Endodermal cell (in vitro differentiated cells): Measurements from ENCODE around the gene FKBP1A. TPM values are rescaled to one million over a fixed set of nuclear protein-coding genes. Genes with fewer than 3 reads are reported as not detected.

Experiments
- DNase-seq: peaks from one replicate; pipeline ENCODE4 v3.0.0-alpha.2; 2017
- H3K27ac ChIP-seq: 2 replicates; pipeline ENCODE4 v1.5.1; 2013; ENCODE audit warnings: mild to moderate bottlenecking, low read depth, low read length, moderate library complexity
- H3K27me3 ChIP-seq: 2 replicates; pipeline ENCODE4 v1.6.1; 2013; ENCODE audit warnings: mild to moderate bottlenecking, low read length, moderate library complexity; ENCODE audit not compliant: insufficient read depth, control insufficient read depth, poor library complexity, severe bottlenecking
- H3K36me3 ChIP-seq: 2 replicates; pipeline ENCODE4 v1.7.0; 2013; ENCODE audit warnings: mild to moderate bottlenecking, low read length, moderate library complexity; ENCODE audit not compliant: control insufficient read depth, insufficient read depth
- H3K4me1 ChIP-seq: one replicate; pipeline ENCODE4 v1.7.0; 2013; ENCODE audit warnings: low read length; ENCODE audit not compliant: control insufficient read depth, insufficient read depth
- H3K4me3 ChIP-seq: 2 replicates; pipeline ENCODE4 v1.5.1; 2013; ENCODE audit warnings: mild to moderate bottlenecking, low read length, moderate library complexity
- H3K9ac ChIP-seq: 2 replicates; pipeline ENCODE4 v1.6.1; 2013; ENCODE audit warnings: mild to moderate bottlenecking, low read length, moderate library complexity; ENCODE audit not compliant: poor library complexity, severe bottlenecking; ENCODE audit errors: extremely low read depth
- H3K9me3 ChIP-seq: 2 replicates; pipeline ENCODE4 v1.6.1; 2013; ENCODE audit warnings: mild to moderate bottlenecking, low read length, moderate library complexity; ENCODE audit not compliant: control insufficient read depth
- H3K27ac Mint-ChIP-seq: 2 replicates; pipeline ENCODE4 v1.8.0; 2020; ENCODE audit warnings: mixed read lengths
- H3K27me3 Mint-ChIP-seq: 2 replicates; pipeline ENCODE4 v1.8.0; 2021; ENCODE audit warnings: mild to moderate bottlenecking, mixed read lengths; ENCODE audit not compliant: insufficient read depth
- H3K36me3 Mint-ChIP-seq: 2 replicates; pipeline ENCODE4 v1.8.0; 2020; ENCODE audit warnings: low read depth, mixed read lengths
- H3K4me1 Mint-ChIP-seq: 2 replicates; pipeline ENCODE4 v1.8.0; 2020; ENCODE audit warnings: mixed read lengths
- H3K4me3 Mint-ChIP-seq: 2 replicates; pipeline ENCODE4 v1.8.0; 2020; ENCODE audit warnings: mild to moderate bottlenecking, moderate library complexity, mixed read lengths
- H3K9me3 Mint-ChIP-seq: 2 replicates; pipeline ENCODE4 v1.8.0; 2020; ENCODE audit warnings: mild to moderate bottlenecking, mixed read lengths
- WGBS, 2 experiments: methylation state at CpG; one replicate each; pipeline versions ENCODE4 v1.1.5 to v1.1.7; 2013; ENCODE audit warnings: missing lambda C conversion rate in 2 of 2, mixed read lengths in 1 of 2; ENCODE audit not compliant: insufficient coverage in 1 of 2, insufficient read length in 1 of 2; 5-methylcytosine and 5-hydroxymethylcytosine counted together
- total RNA-seq, 2 donors: library from RNA; stranded (reverse); fragmentation: NEBNext Ultra II Directional in 1 of 2; extraction: Animal tissue kit (Norgen Biotek cat#: 25700) in 1 of 2; gene quantifications; 2 replicates in 1 of 2; 3 replicates in 1 of 2; pipeline ENCODE4 v1.2.1, GENCODE V29; 2021
- TF ChIP-seq, protein P1 (sequence below): fragments of 200-600 bp; sonication (generic); conservative IDR thresholded peaks from 2 replicates; pipeline ENCODE4 v1.5.0; 2021; ENCODE audit warnings: antibody characterized with exemption, mild to moderate bottlenecking

Gene FKBP1A
- total RNA-seq, 2 donors from 2014 or later, result 181 to 185 TPM

DNA sequence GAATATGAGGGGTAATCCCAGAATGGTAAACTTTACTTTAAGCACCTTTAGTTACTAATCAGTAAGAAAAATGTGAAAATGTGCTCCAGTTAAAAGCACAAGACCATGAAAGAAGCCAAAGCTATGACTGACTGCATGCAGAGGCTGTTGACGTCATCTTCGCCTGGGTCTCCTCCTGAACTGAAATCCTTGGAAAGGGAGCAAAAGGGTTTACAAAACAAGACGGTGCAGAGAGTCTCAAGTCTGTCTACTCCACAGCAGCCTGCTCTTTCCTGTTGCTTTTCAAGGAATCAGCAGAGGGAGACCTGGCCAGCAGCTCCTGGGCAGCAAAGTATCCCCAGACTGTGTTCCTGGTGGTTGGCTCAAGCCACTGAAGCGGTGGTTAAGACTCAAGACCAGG lies 10.2 kb downstream of the FKBP1A start:
- H3K27ac ChIP-seq, result no peak overlapping the region
- H3K4me1 Mint-ChIP-seq, result peaks cover 17% of the 10 kb centered on the region
- H3K36me3 Mint-ChIP-seq, result no peaks in the 10 kb centered on the region
- no peak overlapping the region for H3K9ac ChIP-seq
- H3K4me3 Mint-ChIP-seq, result no peak overlapping the region
- no peaks in the 10 kb centered on the region for H3K27me3 Mint-ChIP-seq
- H3K4me1 ChIP-seq, result peaks cover 6% of the 10 kb centered on the region
- TF ChIP-seq, protein P1, sequence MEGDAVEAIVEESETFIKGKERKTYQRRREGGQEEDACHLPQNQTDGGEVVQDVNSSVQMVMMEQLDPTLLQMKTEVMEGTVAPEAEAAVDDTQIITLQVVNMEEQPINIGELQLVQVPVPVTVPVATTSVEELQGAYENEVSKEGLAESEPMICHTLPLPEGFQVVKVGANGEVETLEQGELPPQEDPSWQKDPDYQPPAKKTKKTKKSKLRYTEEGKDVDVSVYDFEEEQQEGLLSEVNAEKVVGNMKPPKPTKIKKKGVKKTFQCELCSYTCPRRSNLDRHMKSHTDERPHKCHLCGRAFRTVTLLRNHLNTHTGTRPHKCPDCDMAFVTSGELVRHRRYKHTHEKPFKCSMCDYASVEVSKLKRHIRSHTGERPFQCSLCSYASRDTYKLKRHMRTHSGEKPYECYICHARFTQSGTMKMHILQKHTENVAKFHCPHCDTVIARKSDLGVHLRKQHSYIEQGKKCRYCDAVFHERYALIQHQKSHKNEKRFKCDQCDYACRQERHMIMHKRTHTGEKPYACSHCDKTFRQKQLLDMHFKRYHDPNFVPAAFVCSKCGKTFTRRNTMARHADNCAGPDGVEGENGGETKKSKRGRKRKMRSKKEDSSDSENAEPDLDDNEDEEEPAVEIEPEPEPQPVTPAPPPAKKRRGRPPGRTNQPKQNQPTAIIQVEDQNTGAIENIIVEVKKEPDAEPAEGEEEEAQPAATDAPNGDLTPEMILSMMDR, result no peak
- no peaks in the 10 kb centered on the region for H3K9me3 ChIP-seq
- no peak for DNase-seq
- H3K27me3 ChIP-seq, result no peaks in the 10 kb centered on the region
- no peak overlapping the region for H3K4me3 ChIP-seq
- no peak overlapping the region for H3K27ac Mint-ChIP-seq
- H3K9me3 Mint-ChIP-seq, result no peaks in the 10 kb centered on the region
- 85 to 91% methylated on average over 4 of the region's 4 CpGs for WGBS, 2 experiments
- H3K36me3 ChIP-seq, result peaks cover 19% of the 10 kb centered on the region

DNA sequence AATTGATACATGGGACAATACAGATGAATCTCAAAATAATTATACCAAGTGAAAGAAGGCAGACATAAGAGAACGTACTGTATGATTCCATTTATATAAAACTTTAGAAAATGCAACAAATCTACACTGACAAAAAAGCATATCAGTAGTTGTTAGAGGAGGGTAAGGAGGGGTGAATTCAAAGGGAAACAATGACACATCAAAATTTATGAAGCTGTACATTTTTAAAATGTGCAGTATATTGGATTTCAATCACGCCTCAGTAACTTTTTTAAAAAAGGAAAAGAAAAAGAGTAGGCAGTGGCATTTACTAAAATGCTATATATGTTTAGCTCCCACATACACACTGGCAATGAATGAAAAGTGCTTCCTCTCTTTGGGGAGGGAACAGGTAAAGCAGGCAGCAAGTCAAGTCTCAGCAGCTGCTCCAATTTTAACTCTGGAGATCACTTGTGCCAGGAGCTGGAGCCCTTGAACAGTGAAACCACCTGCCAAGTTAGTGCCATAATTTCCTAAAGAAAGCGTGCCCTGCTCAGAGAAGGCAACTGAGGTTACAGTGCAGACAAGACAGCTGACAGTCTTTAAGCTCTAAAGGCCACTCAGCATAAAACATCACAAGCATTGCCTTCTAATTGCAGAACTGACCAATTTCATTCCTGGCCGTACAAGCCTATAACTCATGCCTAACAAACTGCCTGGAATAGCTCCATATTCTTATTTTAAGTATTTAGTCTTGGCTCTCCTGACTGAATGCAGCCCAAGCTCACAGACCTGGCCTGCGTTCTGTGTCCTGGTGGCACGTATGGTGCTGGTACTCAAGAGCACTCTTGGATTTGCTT lies 10.9 kb downstream of the FKBP1A start:
- no peaks in the 10 kb centered on the region for H3K36me3 Mint-ChIP-seq
- H3K27ac ChIP-seq, result no peak overlapping the region
- no peak for DNase-seq
- no peaks in the 10 kb centered on the region for H3K27me3 Mint-ChIP-seq
- no peaks in the 10 kb centered on the region for H3K27me3 ChIP-seq
- TF ChIP-seq, protein P1, result no peak
- no peaks in the 10 kb centered on the region for H3K9me3 Mint-ChIP-seq
- H3K4me1 Mint-ChIP-seq, result peaks cover 20% of the 10 kb centered on the region
- H3K27ac Mint-ChIP-seq, result no peak overlapping the region
- 93 to 100% methylated on average over 1 to 5 of the region's 6 CpGs for WGBS, 2 experiments
- no peak overlapping the region for H3K4me3 ChIP-seq
- H3K36me3 ChIP-seq, result peaks cover 19% of the 10 kb centered on the region
- peaks cover 6% of the 10 kb centered on the region for H3K4me1 ChIP-seq
- no peaks in the 10 kb centered on the region for H3K9me3 ChIP-seq
- H3K4me3 Mint-ChIP-seq, result no peak overlapping the region
- H3K9ac ChIP-seq, result no peak overlapping the region

DNA sequence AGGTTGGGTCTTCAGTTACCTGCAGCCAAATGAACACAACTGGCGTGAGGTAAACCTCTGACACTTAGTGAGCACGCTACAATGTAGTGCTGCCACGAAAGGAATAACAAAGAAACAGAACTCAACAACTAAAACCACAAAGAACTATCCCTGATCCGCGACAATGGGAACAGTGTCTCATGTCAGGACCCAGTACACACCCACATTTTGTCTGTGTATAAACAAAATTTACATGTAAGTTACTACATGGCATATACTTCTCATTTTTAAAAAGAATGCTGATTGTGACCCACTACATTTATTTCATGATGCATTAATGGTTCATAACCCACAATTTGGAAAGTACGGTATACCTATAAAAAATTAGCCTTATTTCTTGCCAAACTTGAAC lies 14.1 kb downstream of the FKBP1A start:
- H3K27me3 Mint-ChIP-seq, result no peaks in the 10 kb centered on the region
- H3K9me3 Mint-ChIP-seq, result no peaks in the 10 kb centered on the region
- peaks cover 17% of the 10 kb centered on the region for H3K4me1 Mint-ChIP-seq
- WGBS, 2 experiments, result 91 to 94% methylated on average over 3 to 6 of the region's 6 CpGs
- Histone ChIP-seq H3K9me3 (no peaks in the 10 kb centered on the region), H3K27ac (no peak overlapping the region), H3K9ac (no peak overlapping the region), H3K27me3 (no peaks in the 10 kb centered on the region), H3K4me3 (no peak overlapping the region), H3K36me3 (peaks cover 22% of the 10 kb centered on the region), H3K4me1 (peaks cover 6% of the 10 kb centered on the region)
- H3K4me3 Mint-ChIP-seq, result no peak overlapping the region
- peaks cover 12% of the 10 kb centered on the region for H3K36me3 Mint-ChIP-seq
- H3K27ac Mint-ChIP-seq, result no peak overlapping the region
- peak; percentile 3 for DNase-seq
- TF ChIP-seq, protein P1, result no peak
